ENCODE data around the gene RABIF.

DNA sequence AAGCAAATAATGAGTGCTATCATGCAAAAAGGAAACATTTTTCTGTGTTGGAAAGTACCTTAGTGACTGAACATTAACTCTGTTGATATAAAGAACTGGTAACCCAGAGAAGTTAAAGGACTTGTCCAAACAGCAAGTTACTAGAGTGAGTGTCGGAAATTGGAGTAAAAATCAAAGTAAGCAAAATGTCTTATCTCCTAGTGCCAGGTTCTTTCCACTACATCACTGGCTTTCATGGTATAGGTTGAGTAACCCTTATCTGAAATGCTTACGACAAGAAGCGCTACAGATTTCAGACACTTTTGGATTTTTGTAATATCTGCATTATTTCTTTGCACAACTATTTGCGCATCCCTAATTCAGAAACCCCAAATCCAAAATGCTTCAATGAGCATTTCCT, 16.4 kb upstream of the RABIF start:
- TF ChIP-seq, protein P1, sequence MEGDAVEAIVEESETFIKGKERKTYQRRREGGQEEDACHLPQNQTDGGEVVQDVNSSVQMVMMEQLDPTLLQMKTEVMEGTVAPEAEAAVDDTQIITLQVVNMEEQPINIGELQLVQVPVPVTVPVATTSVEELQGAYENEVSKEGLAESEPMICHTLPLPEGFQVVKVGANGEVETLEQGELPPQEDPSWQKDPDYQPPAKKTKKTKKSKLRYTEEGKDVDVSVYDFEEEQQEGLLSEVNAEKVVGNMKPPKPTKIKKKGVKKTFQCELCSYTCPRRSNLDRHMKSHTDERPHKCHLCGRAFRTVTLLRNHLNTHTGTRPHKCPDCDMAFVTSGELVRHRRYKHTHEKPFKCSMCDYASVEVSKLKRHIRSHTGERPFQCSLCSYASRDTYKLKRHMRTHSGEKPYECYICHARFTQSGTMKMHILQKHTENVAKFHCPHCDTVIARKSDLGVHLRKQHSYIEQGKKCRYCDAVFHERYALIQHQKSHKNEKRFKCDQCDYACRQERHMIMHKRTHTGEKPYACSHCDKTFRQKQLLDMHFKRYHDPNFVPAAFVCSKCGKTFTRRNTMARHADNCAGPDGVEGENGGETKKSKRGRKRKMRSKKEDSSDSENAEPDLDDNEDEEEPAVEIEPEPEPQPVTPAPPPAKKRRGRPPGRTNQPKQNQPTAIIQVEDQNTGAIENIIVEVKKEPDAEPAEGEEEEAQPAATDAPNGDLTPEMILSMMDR (IDR thresholded peaks at IDR 0.05; ENCODE audit: insufficient read depth, low read length), result no peak
- TF ChIP-seq, protein P2, sequence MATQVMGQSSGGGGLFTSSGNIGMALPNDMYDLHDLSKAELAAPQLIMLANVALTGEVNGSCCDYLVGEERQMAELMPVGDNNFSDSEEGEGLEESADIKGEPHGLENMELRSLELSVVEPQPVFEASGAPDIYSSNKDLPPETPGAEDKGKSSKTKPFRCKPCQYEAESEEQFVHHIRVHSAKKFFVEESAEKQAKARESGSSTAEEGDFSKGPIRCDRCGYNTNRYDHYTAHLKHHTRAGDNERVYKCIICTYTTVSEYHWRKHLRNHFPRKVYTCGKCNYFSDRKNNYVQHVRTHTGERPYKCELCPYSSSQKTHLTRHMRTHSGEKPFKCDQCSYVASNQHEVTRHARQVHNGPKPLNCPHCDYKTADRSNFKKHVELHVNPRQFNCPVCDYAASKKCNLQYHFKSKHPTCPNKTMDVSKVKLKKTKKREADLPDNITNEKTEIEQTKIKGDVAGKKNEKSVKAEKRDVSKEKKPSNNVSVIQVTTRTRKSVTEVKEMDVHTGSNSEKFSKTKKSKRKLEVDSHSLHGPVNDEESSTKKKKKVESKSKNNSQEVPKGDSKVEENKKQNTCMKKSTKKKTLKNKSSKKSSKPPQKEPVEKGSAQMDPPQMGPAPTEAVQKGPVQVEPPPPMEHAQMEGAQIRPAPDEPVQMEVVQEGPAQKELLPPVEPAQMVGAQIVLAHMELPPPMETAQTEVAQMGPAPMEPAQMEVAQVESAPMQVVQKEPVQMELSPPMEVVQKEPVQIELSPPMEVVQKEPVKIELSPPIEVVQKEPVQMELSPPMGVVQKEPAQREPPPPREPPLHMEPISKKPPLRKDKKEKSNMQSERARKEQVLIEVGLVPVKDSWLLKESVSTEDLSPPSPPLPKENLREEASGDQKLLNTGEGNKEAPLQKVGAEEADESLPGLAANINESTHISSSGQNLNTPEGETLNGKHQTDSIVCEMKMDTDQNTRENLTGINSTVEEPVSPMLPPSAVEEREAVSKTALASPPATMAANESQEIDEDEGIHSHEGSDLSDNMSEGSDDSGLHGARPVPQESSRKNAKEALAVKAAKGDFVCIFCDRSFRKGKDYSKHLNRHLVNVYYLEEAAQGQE (IDR thresholded peaks at IDR 0.05; ENCODE audit: insufficient replicate concordance, low read depth), result no peak
- TF ChIP-seq POLR2AphosphoS5 (IDR thresholded peaks at IDR 0.05; ENCODE audit: low read depth), result no peak
